HG03103 (cell line): ENCODE results near the gene NKX6-2.

Source experiments
- ATAC-seq: cut with Tn5 transposase; IDR thresholded peaks from one replicate; pipeline ENCODE4 v1.9.1; 2021; ENCODE audit warnings: low read depth; ENCODE audit not compliant: unreplicated experiment

The NKX6-2 gene

DNA sequence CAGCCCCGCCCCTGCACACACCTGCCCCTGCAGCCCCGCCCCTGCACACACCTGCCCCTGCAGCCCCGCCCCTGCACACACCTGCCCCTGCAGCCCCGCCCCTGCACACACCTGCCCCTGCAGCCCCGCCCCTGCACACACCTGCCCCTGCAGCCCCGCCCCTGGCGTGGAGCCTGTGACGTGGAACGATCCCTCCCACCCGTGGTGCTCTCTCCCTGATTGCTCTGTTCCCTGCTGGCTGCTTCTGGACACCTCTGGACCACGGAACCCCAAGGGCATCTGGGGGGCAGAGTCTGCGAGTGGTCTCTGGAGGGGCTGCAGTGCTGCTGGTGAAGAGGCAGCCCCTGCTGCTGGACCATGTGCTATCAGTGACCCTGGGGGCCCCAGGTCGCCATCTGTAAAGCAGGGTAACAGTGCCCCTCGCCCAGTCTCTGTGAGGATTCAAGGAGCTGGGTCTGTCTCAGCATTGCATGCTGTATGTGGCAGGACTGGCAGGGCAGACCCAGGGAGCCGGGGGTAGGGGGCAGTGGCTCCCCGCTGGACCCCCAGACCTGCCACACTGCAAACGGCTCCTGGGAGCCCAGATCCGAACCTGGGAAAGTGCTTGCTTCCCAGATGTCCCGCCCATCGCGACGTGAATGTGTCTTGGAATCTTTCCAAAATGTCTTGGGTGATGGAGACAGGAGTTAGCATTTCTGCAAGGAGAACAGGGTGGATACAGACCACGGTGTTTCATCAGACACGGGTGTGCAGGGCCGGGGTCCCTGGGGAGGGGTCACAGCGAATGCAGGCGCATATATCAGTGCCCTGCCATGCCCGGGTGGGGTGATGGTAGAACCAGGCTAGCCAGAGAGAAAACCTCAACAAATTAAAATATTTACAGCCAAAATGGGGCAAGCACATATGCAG lies 27.9 kb upstream of the NKX6-2 start:
- no peak for ATAC-seq

DNA sequence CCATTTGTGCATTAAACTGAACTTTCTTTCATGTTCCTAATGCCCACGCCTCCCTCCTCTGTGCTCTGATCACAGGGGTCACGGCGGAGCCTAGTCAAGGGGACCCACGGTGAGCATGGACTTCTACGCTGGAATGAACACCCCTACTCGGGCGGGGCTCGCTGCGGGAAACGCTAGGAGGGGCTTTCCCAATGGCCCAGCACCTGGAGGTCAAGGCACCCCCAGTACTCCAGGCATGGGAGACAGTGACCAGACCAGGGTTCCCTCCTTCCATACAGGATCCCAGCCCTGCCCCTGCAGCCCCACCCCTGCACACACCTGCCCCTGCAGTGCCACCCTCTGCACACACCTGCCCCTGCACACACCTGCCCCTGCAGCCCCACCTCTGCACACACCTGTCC lies 27.1 kb upstream of the NKX6-2 start:
- no peak for ATAC-seq

DNA sequence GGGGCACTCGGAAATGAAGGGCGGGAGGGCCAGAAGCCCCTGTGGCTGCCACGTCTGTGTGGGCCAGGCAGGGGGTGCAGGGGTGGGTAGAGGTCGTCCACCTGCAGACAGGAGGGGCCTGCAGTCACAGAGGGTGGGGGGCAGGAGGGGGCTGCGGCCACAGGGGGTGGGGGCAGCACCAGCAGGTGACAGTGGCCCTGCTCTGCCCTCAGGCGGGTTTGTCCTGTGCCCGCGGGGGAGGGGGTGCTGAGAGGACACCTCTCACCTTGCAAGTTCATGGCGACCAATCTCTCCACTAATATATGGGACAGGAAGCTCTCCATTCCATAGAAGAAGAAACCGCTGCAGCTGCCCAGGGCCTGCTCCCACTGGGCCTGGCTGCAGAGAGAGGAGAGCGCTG lies 26.6 kb upstream of the NKX6-2 start:
- no peak for ATAC-seq

DNA sequence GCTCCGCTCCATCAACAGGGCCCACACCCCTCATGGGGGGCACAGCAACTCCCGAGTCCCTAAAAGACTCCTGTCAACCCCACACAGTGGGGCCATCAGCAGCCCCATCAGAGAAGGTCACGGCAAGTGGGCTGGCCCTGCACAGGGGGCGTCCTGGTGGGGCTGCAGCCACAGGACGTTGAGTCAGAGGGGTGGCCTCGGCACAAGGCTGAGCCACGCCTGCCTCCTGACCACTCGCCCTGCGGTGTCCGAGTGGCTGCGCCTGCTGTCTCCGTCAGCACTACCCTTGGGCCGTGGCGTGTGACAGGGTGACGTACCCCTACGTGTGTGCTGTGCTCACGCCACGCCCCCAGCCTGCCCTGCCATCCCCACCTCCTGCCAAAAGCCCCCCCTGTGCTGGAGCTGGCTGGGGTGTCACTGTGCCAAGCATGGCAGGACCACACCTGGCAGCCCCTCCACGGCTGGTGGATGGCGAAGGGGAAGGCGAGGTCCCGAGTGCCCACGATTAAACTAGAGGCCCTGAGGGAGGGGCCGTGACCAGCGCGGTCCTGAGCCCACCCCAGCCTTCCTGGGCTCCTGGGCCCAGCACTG lies 26.0 kb upstream of the NKX6-2 start:
- no peak for ATAC-seq

DNA sequence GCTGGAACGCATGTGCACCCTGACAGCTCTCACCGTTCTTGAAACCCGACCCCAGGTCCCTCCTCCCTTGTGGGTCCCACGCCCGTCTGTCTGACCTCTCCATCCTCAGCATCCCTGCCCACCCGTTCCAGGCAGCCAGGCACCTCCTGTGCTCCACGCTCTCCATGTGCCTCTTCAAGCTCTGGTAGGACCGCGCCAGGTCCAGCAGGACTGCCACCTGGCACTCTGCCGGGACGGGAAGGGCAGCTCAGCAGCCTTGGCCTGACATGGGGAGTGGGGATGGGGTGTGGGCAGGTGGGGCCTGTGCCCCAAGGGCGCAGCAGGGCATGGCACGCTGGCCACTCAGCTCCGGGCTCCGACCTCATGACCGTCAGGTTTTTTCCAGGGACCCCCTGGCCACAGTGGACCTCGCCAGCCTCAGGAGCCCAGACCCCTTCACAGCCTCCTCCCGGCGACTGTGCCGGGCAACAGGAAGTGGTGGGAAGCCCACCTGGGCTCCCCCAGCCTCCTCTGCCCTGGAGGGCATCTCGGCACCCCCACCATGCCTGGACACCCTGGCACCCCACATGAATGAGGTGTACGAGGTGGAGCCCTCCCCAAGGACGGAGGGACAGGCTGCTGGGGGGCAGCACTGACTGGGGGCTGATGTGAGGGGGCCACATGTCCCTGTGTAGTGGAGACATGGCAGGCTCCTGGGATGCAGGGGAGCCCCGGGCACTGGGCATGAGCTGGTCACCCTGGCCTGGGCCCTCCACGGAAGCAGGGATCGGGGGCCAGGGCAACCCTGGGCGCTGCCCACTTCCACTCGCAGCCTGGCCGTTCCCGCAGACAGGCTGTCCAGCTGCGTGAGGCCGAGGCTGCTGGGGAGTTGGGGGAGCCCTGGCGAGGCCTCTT lies 25.1 kb upstream of the NKX6-2 start:
- no peak for ATAC-seq

DNA sequence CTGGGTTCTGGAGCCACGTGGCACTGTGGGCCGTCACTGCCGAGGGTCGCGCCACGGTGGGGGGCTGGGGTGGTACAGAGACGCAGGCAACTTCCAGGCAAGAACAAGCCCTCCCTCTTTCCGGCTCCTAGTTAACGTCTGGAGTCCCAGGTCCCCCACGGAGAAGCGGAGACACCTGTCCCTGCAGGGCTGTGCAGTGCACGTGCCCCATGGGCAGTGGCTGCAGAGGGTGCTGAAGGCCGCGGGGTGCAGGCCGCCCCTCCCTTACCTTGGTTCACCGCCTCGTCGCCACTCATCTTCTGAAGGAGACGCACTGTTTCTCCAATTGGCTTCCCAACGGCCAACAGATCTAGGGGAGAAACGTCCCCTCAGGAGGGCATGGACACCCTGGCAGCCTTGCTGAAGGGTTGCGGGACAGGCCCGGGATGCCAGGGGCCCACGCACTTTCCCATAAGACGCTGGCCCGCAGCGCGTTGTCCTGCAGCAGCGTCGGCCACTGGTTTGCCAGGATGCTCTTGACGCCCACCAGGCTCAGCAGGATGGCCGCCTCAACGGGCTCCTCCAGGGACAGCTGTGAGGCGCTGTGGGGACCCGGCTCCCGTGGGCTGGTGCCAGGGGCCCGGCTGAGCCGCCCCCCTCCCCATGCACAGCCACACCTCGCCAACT lies 24.3 kb upstream of the NKX6-2 start:
- ATAC-seq: no peak

DNA sequence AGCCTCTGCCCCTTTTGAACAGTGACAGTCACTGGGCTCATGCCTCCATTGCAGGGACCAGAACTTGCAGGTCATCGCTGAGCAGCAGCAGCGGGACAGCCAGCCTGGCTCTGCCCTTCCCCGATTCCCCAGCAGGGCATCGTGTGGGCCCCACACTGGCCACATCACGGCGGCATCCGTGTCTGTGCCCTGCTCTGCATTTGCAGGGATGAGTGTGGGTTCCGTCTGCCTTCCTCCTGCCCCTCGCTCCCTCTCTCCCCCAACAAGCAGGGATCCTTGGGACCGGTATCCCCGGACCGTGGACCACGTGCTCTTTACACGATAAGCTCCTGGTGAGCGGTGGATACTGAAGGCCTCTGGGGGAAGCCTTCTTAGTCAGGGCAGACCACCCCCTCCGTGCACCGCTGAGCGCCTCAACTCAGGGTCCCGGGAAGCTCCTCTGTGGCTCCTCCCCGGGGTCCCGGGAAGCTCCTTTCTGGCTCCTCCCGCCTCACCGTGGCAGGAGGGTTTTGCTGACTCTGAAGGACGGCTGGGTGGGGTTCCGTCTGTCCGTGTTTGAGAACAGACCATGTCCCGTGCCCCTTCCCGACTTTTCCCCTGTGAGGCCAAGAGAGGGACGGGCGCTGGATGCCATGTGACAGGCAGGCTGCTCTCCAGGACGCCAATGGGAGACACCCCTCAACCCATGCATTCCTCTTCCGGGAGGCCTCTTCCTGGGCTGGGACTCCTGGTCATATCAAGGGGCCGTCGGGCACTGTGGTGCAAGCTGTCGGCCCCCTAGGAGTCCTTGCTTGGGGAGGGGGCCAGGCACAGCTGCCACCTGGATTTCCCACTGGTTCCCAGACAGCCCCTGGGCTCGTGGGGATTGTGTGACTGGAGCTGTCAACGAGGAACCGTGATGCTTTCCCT lies 23.5 kb upstream of the NKX6-2 start:
- ATAC-seq: no peak

DNA sequence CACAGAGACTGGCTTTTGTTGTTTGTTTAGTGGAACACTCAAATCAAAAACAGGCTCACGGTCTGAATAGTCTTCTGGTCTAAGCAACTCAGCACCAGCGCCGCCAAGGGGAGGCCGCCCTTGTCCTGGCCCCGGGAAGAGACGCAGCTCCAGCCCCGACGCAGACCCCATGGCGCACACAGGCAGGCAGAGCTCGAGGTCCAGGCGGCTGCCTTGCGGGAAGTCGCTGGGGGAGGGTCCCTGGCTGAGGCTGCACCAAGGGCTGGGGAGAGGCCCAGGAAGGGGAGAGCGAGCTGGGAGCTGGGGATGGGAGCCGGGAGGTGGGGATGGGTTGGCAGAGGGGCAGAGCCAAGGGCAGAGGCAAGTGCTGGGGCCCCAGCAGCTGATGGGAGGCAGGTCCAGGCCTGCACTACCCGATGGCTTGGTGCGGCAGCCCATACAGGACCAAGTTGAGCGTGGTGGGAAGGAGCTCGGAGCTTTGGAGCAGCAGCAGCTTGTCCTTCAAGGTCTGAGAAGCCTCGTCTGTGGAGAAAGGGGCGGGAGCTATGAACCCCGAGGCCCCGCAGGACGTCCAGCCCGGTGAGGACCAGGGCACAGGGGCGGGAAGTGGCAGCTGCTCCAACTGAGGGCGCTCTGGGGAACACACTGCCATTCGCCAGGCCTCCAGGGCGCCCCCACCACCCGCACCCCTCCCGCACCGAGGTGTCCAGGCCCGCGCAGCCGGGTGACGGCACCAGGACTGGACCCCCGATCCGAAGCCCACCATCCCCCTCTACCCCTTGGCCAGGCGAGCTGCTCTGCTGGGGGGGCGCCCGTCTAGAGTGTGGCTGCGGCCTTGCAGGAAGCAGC lies 22.7 kb upstream of the NKX6-2 start:
- ATAC-seq: no peak

DNA sequence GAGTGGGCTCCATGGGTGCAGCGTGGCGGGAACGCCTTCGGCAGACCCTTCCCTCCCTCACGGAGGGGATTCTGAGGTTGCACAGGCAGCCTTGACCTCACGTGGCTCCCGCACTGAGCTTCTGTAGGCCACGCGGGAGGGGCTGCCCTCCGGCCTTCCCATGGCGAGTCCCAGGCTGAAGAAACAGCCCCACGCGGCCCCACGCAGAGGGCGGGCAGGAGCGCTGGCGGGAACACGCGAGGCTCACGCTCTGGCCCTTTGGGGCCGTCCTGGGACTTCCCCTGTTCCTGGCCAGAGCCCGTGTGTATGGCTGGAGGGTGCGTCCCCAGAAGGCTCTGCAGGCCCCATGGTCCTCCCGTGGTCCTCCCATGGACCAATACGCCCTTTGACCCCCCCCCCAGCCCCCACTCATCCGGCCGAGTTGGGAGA lies 21.7 kb upstream of the NKX6-2 start:
- no peak for ATAC-seq

DNA sequence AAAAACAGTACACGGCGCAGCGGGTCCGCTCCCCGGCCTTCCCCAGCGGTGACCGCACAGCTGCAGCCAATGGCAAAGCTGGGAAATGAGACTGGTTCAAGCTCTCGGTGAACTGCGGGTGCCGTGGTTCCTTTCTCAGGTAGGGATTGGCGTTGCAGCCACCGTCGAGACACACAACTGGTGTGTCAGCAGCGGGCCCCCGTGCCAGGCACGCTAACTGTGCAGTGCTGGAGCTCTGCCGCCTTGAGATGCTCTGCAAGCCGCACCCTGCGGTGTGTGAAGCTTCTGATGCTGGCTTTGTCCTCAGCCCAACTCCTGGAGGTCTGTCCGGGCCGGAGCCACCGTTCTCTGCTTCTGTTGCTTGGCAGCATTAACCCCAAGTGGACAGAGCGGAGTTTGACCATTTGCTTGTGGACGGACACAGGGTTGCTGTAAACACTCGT lies 20.6 kb upstream of the NKX6-2 start:
- ATAC-seq: no peak

DNA sequence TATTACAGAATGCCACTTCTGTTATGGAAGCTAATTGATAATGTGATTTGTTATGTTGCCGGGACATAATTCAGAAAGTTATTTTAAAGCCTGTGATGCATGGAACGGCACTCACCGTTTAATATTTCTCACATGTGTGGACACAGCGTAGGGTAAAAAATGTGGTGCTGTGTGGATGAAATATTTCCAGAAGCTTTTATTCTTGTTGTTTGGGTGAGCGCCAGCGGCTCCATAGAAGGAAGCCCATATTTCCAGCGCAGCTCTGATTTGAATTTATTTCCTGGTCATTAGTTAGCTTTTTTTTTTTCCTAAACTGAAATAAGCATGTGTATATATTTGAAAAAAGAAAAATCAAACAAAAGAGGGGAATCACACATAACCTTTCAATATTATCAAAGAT lies 20.2 kb upstream of the NKX6-2 start:
- ATAC-seq: no peak

DNA sequence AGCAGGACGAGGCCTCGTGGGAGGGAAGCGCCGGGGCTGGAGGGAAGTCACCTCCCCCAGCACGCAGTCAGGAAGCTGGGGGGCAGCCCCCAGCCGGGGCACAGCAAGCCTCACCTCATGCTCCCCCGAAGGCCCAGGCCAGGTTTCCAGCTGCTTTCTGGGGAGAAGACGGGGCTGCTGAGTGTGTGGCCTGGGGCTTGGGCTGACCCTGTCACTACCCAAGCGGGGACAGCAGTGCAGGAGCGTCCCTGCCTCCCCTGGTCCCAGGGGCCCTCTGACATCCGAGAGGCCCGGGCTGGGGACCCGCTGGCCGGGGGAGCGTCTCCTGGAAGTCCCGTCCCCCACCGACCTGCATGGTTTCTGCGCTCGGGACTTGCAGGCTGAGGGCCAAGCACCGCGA lies 19.7 kb upstream of the NKX6-2 start:
- ATAC-seq: no peak

DNA sequence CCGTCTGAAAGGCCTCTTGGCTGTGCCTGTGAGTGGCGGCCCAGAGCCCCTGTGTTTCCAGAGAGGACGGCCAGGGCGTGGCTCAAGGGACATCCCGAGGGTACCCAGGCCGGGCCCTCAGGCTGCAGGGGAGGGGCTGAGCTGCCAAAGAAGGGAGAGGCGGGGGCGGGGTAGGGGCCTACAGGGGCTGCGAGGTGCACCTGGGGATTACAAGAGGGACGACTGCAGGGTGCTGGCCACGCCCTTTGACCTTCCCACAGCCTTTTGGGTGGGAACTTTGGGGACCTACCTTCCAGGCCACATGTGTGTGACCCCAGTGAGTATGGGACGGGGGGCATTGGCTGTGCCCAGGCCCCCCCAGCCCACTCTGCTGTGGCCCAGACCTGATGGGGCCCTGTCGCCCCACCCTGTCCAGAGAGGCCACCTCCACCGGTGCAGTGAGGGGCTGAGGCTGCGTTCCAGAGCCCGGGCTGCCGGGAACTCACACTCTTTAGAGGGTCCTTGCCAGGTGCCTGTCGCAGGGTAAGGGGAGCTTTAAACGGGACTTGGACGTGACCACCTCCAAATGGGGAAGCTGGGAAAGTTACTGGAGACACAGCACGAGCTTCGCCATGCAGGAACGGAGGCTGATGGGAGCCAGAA lies 19.0 kb upstream of the NKX6-2 start:
- ATAC-seq: no peak

DNA sequence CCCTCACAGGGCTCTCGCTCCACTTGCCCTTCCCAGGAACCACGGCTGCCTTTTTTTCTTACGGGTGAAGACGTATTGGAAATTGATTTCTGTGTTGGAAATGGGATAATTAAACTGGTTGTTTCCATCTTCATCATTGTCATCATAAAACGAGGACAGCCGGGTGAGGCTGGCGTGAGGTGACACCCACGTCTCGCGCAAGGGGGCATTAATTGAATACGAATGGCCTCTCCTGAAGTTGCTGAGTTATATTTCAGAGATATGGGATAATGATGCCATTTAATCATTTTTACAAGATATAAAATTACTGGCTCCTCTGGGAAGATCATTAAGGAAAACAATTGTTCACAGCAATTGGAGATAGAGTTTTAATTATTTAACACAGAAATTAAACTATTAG lies 18.3 kb upstream of the NKX6-2 start:
- no peak for ATAC-seq

DNA sequence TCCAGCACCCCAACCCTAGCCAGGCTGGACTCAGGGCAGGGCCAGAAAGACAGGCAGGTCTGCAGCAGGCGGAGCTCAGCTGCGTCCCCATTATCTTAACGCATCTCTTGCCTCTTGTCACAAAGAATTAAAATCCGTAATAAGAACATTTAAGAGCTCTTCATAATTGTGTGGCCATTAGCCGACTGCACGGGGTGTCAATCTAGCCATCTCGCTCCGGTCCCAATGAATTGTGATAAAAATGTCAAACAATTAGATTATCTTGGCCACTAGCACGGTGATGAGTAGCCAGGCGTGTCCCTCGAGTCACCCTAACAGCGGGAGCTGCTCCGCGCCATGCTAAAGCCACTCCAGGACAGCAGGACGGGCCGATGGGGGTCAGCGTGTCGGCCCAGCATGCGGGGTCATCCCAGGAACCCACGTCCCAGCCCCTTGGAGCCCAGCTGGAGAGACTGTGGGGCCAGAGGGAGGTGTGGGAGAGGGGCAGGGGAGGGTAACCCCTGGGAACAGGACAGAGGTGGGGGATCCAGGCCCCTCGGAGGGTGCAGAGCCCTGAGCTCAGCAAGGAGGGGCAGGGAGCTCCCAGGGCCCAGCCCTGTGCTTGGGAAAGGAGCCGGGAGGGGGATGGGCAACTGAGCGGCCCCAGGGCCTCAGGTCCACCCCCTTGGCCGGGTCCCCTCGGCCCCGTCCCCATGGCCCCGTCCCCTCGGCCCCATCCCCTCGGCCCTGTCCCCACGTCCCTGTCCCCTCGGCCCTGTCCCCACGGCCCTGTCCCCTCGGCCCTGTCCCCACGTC lies 17.7 kb upstream of the NKX6-2 start:
- ATAC-seq: no peak

DNA sequence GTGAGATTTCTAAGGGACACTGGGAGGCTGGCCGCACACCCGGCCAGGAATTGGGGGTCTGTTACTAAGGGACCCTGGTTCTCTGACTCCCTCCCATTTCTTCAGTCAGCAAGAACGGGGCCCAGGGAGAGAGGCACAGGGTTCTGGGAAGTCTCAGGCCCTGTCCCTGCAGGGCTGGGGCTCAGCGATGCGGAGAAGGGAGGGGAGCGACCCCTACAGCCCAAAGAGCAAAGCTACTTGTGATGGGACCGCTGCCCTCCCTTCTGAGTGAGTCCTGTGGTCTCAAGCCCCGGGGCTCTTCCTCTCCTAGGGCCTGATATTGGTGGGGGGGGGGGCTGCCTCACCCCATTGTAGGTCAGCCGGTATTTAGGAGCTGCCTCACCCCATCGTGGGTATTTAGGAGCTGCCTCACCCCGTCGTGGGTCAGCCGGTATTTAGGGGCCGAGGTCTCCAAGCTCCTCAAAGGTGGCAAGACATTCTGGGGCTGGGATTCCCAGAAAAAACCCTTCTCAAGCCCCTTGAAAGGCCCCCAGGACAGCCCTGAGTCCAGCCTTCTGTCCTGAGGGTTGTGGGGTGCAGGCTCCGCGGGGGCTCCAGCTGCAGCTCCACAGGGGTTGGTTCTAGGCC lies 16.9 kb upstream of the NKX6-2 start:
- no peak for ATAC-seq

DNA sequence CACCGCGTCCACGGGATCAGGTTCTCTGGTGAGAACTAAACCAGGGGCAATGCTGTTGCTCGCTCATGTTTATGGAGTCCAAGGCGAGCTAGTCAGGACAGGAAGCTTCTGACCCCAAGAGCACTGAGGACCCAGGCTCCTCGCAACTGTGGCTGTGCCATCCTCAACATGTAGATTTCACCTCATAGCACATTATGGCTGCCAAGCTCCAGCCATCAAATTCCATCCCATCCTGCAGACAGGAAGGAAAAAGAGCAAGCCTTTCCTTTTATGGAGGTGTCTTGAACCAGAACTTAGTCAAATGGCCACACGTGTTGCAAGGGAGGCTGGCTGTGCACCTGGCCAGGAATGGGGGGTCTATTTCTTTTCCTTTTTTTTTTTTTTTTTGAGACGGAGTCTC lies 16.1 kb upstream of the NKX6-2 start:
- ATAC-seq: no peak
